HepG2 (cell line): Measurements from ENCODE around the gene KANSL1L. TPM values are rescaled to one million over a fixed set of nuclear protein-coding genes. Genes with fewer than 3 reads are reported as not detected.

Experiments
- JDP2 ChIP-seq: sonication (generic); formaldehyde crosslinking; IDR thresholded peaks from 2 replicates; pipeline ENCODE4 v1.8.1; 2022; ENCODE audit warnings: missing genetic modification reagents, borderline replicate concordance
- MXD4 ChIP-seq: IDR thresholded peaks from 2 replicates; pipeline ENCODE4 v1.6.1; 2016; ENCODE audit warnings: mild to moderate bottlenecking, missing biosample characterization, missing genetic modification reagents
- NR2F2 ChIP-seq: IDR thresholded peaks from 2 replicates; pipeline ENCODE4 v1.6.1; 2012; ENCODE audit warnings: low read depth, inconsistent platforms, borderline replicate concordance
- POLR2G ChIP-seq: fragments of 200-400 bp; formaldehyde crosslinking; IDR thresholded peaks from 2 replicates; pipeline ENCODE4 v1.6.1; 2018; ENCODE audit warnings: mild to moderate bottlenecking, low read depth, low read length, moderate library complexity
- RAD51 ChIP-seq: fragments of 450-650 bp; IDR thresholded peaks from 2 replicates; pipeline ENCODE4 v1.6.1; 2016; ENCODE audit warnings: borderline replicate concordance
- TCF7 ChIP-seq: sonication (generic); IDR thresholded peaks from 2 replicates; pipeline ENCODE4 v1.6.1; 2016; ENCODE audit warnings: antibody characterized with exemption, low read depth
- YEATS2 ChIP-seq: sonication (generic); formaldehyde crosslinking; IDR thresholded peaks from 2 replicates; pipeline ENCODE4 v1.4.0; 2020; ENCODE audit warnings: missing genetic modification reagents, borderline replicate concordance
- ZBTB7A ChIP-seq: sonication (generic); formaldehyde crosslinking; IDR thresholded peaks from 2 replicates; pipeline ENCODE4 v1.8.0; 2022; ENCODE audit warnings: mild to moderate bottlenecking, missing genetic modification reagents
- ZFP82 ChIP-seq: sonication (generic); formaldehyde crosslinking; IDR thresholded peaks from 2 replicates; pipeline ENCODE4 v1.5.1; 2020; ENCODE audit warnings: mild to moderate bottlenecking, missing genetic modification reagents, borderline replicate concordance
- ZNF142 ChIP-seq: sonication (generic); formaldehyde crosslinking; IDR thresholded peaks from 2 replicates; pipeline ENCODE4 v1.4.0; 2020; ENCODE audit warnings: missing genetic modification reagents
- ZNF205 ChIP-seq: IDR thresholded peaks from 2 replicates; pipeline ENCODE4 v1.6.1; 2018; ENCODE audit warnings: missing biosample characterization, missing genetic modification reagents
- ZNF234 ChIP-seq: sonication (generic); formaldehyde crosslinking; conservative IDR thresholded peaks from 2 replicates; pipeline ENCODE4 v1.5.1; 2020; ENCODE audit warnings: mild to moderate bottlenecking, missing genetic modification reagents
- ZNF350 ChIP-seq: sonication (generic); formaldehyde crosslinking; IDR thresholded peaks from 2 replicates; pipeline ENCODE4 v1.4.0; 2020; ENCODE audit warnings: mild to moderate bottlenecking, low read depth, missing genetic modification reagents, borderline replicate concordance
- ZNF496 ChIP-seq: sonication (generic); formaldehyde crosslinking; IDR thresholded peaks from 2 replicates; pipeline ENCODE4 v1.8.1; 2023; ENCODE audit warnings: mild to moderate bottlenecking, moderate library complexity, missing genetic modification reagents; ENCODE audit not compliant: insufficient replicate concordance
- ZNF572 ChIP-seq: sonication (generic); formaldehyde crosslinking; IDR thresholded peaks from 2 replicates; pipeline ENCODE4 v1.5.1; 2020; ENCODE audit warnings: mild to moderate bottlenecking, missing genetic modification reagents
- ZNF709 ChIP-seq: sonication (generic); formaldehyde crosslinking; IDR thresholded peaks from 2 replicates; pipeline ENCODE4 v1.5.0; 2020; ENCODE audit warnings: mild to moderate bottlenecking, missing genetic modification reagents
- ZNF724P ChIP-seq: sonication (generic); formaldehyde crosslinking; IDR thresholded peaks from 2 replicates; pipeline ENCODE4 v1.8.0; 2022; ENCODE audit warnings: missing genetic modification reagents, borderline replicate concordance
- ZNF883 ChIP-seq: sonication (generic); formaldehyde crosslinking; IDR thresholded peaks from 2 replicates; pipeline ENCODE4 v1.5.1; 2020; ENCODE audit warnings: mild to moderate bottlenecking, missing genetic modification reagents; ENCODE audit errors: not compliant biosample characterization
- polyA plus RNA-seq, 8 experiments: library from polyadenylated mRNA; depleted of rRNA in 3 of 8; stranded (reverse) in 7 of 8; unstranded in 1 of 8; fragments of >200 nt; fragmentation: Illumina TruSeq in 4 of 8; extraction: Trizol in 4 of 8; gene quantifications; 2 replicates each; pipeline versions ENCODE4 v1.2.1 to v1.2.3, GENCODE V29; 2011 to 2016; ENCODE audit warnings: low read depth in 4 of 8, missing spikeins in 1 of 8, mixed read lengths in 1 of 8; ENCODE audit not compliant: insufficient read depth in 1 of 8
- total RNA-seq, 5 experiments: library from RNA; depleted of rRNA; stranded (reverse); fragments of >200 nt; fragmentation: Illumina TruSeq; extraction: Trizol; gene quantifications; 2 replicates each; pipeline ENCODE4 v1.2.3, GENCODE V29; 2016; ENCODE audit warnings: low read depth in 1 of 5

Gene KANSL1L
- total and polyA plus RNA-seq, 2 of the 13 experiments (the other 11 are each of a cell fraction or from before 2014, with no cell fraction given) = 5.4 to 10.3 TPM

- TF ChIP-seq ZNF142 (CRISPR knock-in tag) = peak; percentile 51
- peak; percentile 86 for TF ChIP-seq POLR2G
- TF ChIP-seq ZNF205 (CRISPR knock-in tag) = no peak
- TF ChIP-seq TCF7 = no peak
- peak; percentile 66 for TF ChIP-seq ZNF883 (CRISPR knock-in tag)
- TF ChIP-seq RAD51 = no peak
- no peak for TF ChIP-seq ZNF496 (CRISPR knock-in tag)
- TF ChIP-seq ZNF572 (CRISPR knock-in tag) = no peak
- peak; percentile 58; the same call in 1 of the 2 replicates for TF ChIP-seq ZFP82 (CRISPR knock-in tag)
- peak; percentile 88; the same call in 1 of the 2 replicates for TF ChIP-seq MXD4
- no peak for TF ChIP-seq ZBTB7A (CRISPR knock-in tag)
- peak; percentile 46; the same call in 1 of the 2 replicates for TF ChIP-seq ZNF724P (CRISPR knock-in tag)
- peak; percentile 61; the same call in 1 of the 2 replicates for TF ChIP-seq ZNF709 (CRISPR knock-in tag)
- TF ChIP-seq YEATS2 (CRISPR knock-in tag) = peak; percentile 98
- no peak for TF ChIP-seq ZNF234 (CRISPR knock-in tag)
- peak; percentile 58; the same call in 1 of the 2 replicates for TF ChIP-seq ZNF350
- peak; percentile 16; the same call in 1 of the 2 replicates for TF ChIP-seq NR2F2
- TF ChIP-seq JDP2 (CRISPR knock-in tag) = no peak
Observed at GRCh38 chr2:210002158-210003157, 168.8 kb downstream of the KANSL1L start, which contains the start of gene RPE (continued).
